GM19467 (cell line): ENCODE measurements around the gene DISC1.

Experiments used
- ATAC-seq: cut with Tn5 transposase; IDR thresholded peaks from one replicate; pipeline ENCODE4 v1.9.1; 2021; ENCODE audit warnings: mild to moderate bottlenecking, moderate library complexity; ENCODE audit not compliant: unreplicated experiment

The DISC1 gene

GRCh38 chr1:231972111-231972445 is 345.5 kb downstream of the DISC1 start:
- ATAC-seq = no peak

GRCh38 chr1:231973830-231974229 is 347.2 kb downstream of the DISC1 start:
- ATAC-seq = no peak

GRCh38 chr1:231976231-231976630 is 349.6 kb downstream of the DISC1 start:
- ATAC-seq = no peak

GRCh38 chr1:231981675-231982074 is 355.1 kb downstream of the DISC1 start:
- ATAC-seq = no peak

GRCh38 chr1:231982871-231983587 is 356.4 kb downstream of the DISC1 start:
- ATAC-seq = no peak

GRCh38 chr1:231983588-231984193 is 357.1 kb downstream of the DISC1 start:
- ATAC-seq = no peak

- ATAC-seq = no peak
These were observed 358.9 kb downstream of the DISC1 start for GRCh38 chr1:231985296-231986023.

- ATAC-seq = no peak
These were observed 360.2 kb downstream of the DISC1 start for GRCh38 chr1:231986631-231987336.

GRCh38 chr1:231990388-231990787 is 363.8 kb downstream of the DISC1 start:
- ATAC-seq = no peak

GRCh38 chr1:231991231-231991630 is 364.6 kb downstream of the DISC1 start:
- no peak for ATAC-seq

GRCh38 chr1:231993968-231994455 is 367.4 kb downstream of the DISC1 start:
- ATAC-seq = no peak

- ATAC-seq = no peak
These were observed 372.2 kb downstream of the DISC1 start for GRCh38 chr1:231998791-231999190.

GRCh38 chr1:232005300-232005699 is 378.7 kb downstream of the DISC1 start:
- no peak for ATAC-seq

- no peak for ATAC-seq
These were observed 383.2 kb downstream of the DISC1 start for GRCh38 chr1:232009741-232010140.

- no peak for ATAC-seq
These were observed 385.4 kb downstream of the DISC1 start for GRCh38 chr1:232011961-232012360.

- no peak for ATAC-seq
These were observed 386.3 kb downstream of the DISC1 start for GRCh38 chr1:232012773-232013386.

GRCh38 chr1:232014941-232015340 is 388.4 kb downstream of the DISC1 start:
- no peak for ATAC-seq

GRCh38 chr1:232016616-232017015 is 390.0 kb downstream of the DISC1 start:
- ATAC-seq = no peak

GRCh38 chr1:232017057-232017456 is 390.5 kb downstream of the DISC1 start:
- no peak for ATAC-seq

GRCh38 chr1:232017759-232018158 is 391.2 kb downstream of the DISC1 start:
- ATAC-seq = no peak
